PC-9 (cell line): ENCODE data around the gene SRSF6. TPM values are rescaled to one million over a fixed set of nuclear protein-coding genes. Genes with fewer than 3 reads are reported as not detected.
"Not testable (repeated sequence)": the region's sequence is repeated elsewhere in the genome, so short reads cannot be mapped to it uniquely, and the experiment has no call there.

ENCODE experiments used
- BruUV-seq: library from RNA; stranded (reverse); fragments of 400-500 nt; replicated peaks from 2 replicates; lab custom pipeline; 2021; lab: Mats Ljungman, UMichigan
- CTCF ChIA-PET: fragments of 300-600 bp; sonication (Branson Sonifier 250); formaldehyde crosslinking; loops from one replicate; lab custom pipeline; 2022; ENCODE audit warnings: antibody characterized with exemption; lab: Charles Lee
- POLR2A ChIA-PET: fragments of 300-600 bp; sonication (Branson Sonifier 250); formaldehyde crosslinking; loops from one replicate; lab custom pipeline; 2022; ENCODE audit warnings: antibody characterized with exemption; ENCODE audit not compliant: unreplicated experiment; lab: Charles Lee
- DNase-seq, 2 experiments: peaks; one replicate each; pipeline versions ENCODE4 v3.0.0 to v3.0.0-alpha.2; 2015 to 2022; ENCODE audit warnings: mixed read lengths in 1 of 2
- H2AFZ ChIP-seq: fragments of 200-600 bp; sonication (generic); 2 replicates; pipeline ENCODE4 v1.8.1; 2017; ENCODE audit warnings: antibody characterized with exemption
- H3F3A ChIP-seq: fragments of 200-600 bp; sonication (generic); 2 replicates; pipeline ENCODE4 v1.8.1; 2017; ENCODE audit warnings: antibody characterized with exemption, mild to moderate bottlenecking, low read depth; ENCODE audit not compliant: insufficient read depth
- H3K27ac ChIP-seq: fragments of 200-600 bp; sonication (generic); 2 replicates; pipeline ENCODE4 v1.6.1; 2016; ENCODE audit warnings: mixed run types
- H3K27me3 ChIP-seq: fragments of 200-600 bp; sonication (generic); 2 replicates; pipeline ENCODE4 v1.6.1; 2016; ENCODE audit warnings: low read depth, mixed run types; ENCODE audit not compliant: insufficient read depth
- H3K36me3 ChIP-seq: fragments of 200-600 bp; sonication (generic); 2 replicates; pipeline ENCODE4 v1.6.1; 2016; ENCODE audit warnings: low read depth, mixed run types
- H3K4me1 ChIP-seq: fragments of 200-600 bp; sonication (generic); replicated peaks from 2 replicates; pipeline ENCODE4 v1.6.1; 2016; ENCODE audit warnings: mixed run types; ENCODE audit not compliant: insufficient read depth
- H3K4me2 ChIP-seq: fragments of 200-600 bp; sonication (generic); 2 replicates; pipeline ENCODE4 v1.6.1; 2017; ENCODE audit warnings: mixed run types
- H3K4me3 ChIP-seq: fragments of 200-600 bp; sonication (generic); 2 replicates; pipeline ENCODE4 v1.6.1; 2016; ENCODE audit warnings: mixed run types
- H3K79me2 ChIP-seq: fragments of 200-600 bp; sonication (generic); 2 replicates; pipeline ENCODE4 v1.6.1; 2017; ENCODE audit warnings: low read depth, mixed run types
- H3K9me2 ChIP-seq: fragments of 200-600 bp; sonication (generic); 2 replicates; pipeline ENCODE4 v1.8.1; 2017; ENCODE audit warnings: mild to moderate bottlenecking; ENCODE audit not compliant: insufficient read depth
- H3K9me3 ChIP-seq: fragments of 200-600 bp; sonication (generic); 2 replicates; pipeline ENCODE4 v1.8.1; 2016; ENCODE audit warnings: low read depth; ENCODE audit not compliant: insufficient read depth
- H4K20me1 ChIP-seq: fragments of 200-600 bp; sonication (generic); 2 replicates; pipeline ENCODE4 v1.8.1; 2017; ENCODE audit not compliant: insufficient read depth
- EZH2 ChIP-seq: fragments of 200-600 bp; sonication (generic); IDR thresholded peaks from 2 replicates; pipeline ENCODE4 v1.8.0; 2017; ENCODE audit warnings: antibody characterized with exemption, low read depth
- intact Hi-C: fragments of 100-400 bp; cut with micrococcal nuclease; formaldehyde crosslinking; loops from one replicate; pipeline ENCODE4 v1.10.0; 2022; ENCODE audit not compliant: unreplicated experiment
- total RNA-seq: library from RNA; stranded (reverse); gene quantifications from 2 replicates; pipeline ENCODE4 v1.2.3, GENCODE V29; 2021
- TF ChIP-seq, protein P1 (sequence below): fragments of 200-600 bp; sonication (generic); conservative IDR thresholded peaks from 2 replicates; pipeline ENCODE4 v1.6.1; 2017; ENCODE audit warnings: mixed run types, antibody characterized with exemption, mild to moderate bottlenecking, moderate library complexity

The SRSF6 gene
- total RNA-seq, 1 experiment from 2014 or later, result 136 TPM

DNA sequence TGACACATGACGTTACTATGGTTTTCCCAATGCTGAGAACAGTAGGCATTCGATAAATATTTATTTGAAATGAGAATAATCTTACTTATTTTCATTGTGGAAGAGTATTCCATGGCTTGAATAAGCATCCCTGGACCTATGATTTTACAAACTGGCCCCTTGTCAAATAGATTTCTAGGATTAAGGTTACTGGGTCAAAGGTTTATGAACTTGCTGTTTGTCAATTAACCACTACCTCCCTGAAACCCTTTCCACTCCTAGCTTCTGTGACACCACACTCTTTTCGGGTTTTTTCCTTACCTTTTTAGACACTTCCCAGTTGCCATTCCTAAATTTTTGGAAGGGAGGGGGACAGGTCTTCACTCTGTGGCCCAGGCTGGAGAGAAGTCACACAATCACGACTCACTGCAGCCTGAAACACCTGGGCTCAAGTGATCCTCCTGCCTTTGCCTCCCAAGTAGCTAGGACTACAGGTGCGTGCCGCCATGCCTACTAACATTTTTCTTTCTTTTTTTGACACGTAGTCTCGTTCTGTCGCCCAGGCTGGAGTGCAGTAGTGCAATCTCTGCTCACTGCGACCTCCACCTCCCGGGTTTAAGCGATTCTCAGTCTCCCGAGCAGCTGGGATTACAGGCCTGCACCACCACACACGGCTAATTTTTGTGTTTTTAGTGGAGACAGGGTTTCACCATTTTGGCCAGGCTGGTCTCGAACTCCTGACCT, 5.1 kb upstream of the SRSF6 start:
- H3K4me2 ChIP-seq, result no peak overlapping the region
- TF ChIP-seq, protein P1, sequence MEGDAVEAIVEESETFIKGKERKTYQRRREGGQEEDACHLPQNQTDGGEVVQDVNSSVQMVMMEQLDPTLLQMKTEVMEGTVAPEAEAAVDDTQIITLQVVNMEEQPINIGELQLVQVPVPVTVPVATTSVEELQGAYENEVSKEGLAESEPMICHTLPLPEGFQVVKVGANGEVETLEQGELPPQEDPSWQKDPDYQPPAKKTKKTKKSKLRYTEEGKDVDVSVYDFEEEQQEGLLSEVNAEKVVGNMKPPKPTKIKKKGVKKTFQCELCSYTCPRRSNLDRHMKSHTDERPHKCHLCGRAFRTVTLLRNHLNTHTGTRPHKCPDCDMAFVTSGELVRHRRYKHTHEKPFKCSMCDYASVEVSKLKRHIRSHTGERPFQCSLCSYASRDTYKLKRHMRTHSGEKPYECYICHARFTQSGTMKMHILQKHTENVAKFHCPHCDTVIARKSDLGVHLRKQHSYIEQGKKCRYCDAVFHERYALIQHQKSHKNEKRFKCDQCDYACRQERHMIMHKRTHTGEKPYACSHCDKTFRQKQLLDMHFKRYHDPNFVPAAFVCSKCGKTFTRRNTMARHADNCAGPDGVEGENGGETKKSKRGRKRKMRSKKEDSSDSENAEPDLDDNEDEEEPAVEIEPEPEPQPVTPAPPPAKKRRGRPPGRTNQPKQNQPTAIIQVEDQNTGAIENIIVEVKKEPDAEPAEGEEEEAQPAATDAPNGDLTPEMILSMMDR, result no peak
- no peak for TF ChIP-seq EZH2
- no peaks in the 10 kb centered on the region for H3K9me3 ChIP-seq
- H3K79me2 ChIP-seq, result no peaks in the 10 kb centered on the region
- DNase-seq, result no peak
- H3K27ac ChIP-seq, result no peak overlapping the region
- BruUV-seq, result no TSS peak
- POLR2A ChIA-PET, result interaction anchor here (0.6 kb wide), 1 partner anchor 210 kb away, joined by 3 read pairs; no protein-coding TSS in a partner anchor
- no peaks in the 10 kb centered on the region for H3K9me2 ChIP-seq
- H3F3A ChIP-seq, result peaks cover 3% of the 10 kb centered on the region; the same call in 1 of the 2 replicates
- CTCF ChIA-PET, result no interaction called here
- H3K4me1 ChIP-seq, result 0 out of 2 replicates have a peak, but pooled peaks cover 4% of the 10 kb centered on the region
- H3K36me3 ChIP-seq, result no peaks in the 10 kb centered on the region
- H3K27me3 ChIP-seq, result peaks cover 12% of the 10 kb centered on the region
- no peaks in the 10 kb centered on the region for H4K20me1 ChIP-seq
- H2AFZ ChIP-seq, result no peak overlapping the region
- H3K4me3 ChIP-seq, result no peak overlapping the region
- intact Hi-C loops, result no loop called here

DNA sequence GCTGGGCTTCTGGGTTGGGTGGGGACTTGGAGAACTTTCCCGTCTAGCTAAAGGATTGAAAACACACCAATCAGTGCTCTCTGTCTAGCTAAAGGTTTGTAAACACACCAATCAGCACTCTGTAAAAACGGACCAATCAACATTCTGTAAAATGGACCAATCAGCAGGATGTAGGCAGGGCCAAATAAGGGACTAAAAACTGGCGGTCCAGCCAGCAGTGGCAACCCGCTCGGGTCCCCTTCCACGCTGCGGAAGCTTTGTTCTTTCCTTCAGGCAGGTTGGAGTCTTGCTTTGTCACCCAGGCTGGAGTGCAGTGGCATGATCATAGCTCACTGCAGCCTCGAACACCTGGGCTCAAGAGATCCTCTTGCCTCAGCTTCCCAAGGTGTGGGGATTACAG, 1.4 kb upstream of the SRSF6 start:
- Histone ChIP-seq H3K4me1 (peaks cover 14% of the 10 kb centered on the region), H3K36me3 (peaks cover 23% of the 10 kb centered on the region), H3F3A (peaks cover 24% of the 10 kb centered on the region), H3K79me2 (peaks cover 33% of the 10 kb centered on the region), H3K4me2 (peak overlapping the region; percentile 99), H3K4me3 (peak overlapping the region; percentile 100), H4K20me1 (peaks cover 24% of the 10 kb centered on the region)
- BruUV-seq, DNase-seq, H3K27me3 ChIP-seq, H2AFZ ChIP-seq, H3K9me3 ChIP-seq, H3K9me2 ChIP-seq, H3K27ac ChIP-seq, CTCF ChIA-PET, POLR2A ChIA-PET: not testable (repeated sequence)
- intact Hi-C loops, result loop anchor here (5.0 kb wide), 2 partner anchors 136 to 211 kb away; partner anchors contain the start of genes IFT52 and MYBL2

DNA sequence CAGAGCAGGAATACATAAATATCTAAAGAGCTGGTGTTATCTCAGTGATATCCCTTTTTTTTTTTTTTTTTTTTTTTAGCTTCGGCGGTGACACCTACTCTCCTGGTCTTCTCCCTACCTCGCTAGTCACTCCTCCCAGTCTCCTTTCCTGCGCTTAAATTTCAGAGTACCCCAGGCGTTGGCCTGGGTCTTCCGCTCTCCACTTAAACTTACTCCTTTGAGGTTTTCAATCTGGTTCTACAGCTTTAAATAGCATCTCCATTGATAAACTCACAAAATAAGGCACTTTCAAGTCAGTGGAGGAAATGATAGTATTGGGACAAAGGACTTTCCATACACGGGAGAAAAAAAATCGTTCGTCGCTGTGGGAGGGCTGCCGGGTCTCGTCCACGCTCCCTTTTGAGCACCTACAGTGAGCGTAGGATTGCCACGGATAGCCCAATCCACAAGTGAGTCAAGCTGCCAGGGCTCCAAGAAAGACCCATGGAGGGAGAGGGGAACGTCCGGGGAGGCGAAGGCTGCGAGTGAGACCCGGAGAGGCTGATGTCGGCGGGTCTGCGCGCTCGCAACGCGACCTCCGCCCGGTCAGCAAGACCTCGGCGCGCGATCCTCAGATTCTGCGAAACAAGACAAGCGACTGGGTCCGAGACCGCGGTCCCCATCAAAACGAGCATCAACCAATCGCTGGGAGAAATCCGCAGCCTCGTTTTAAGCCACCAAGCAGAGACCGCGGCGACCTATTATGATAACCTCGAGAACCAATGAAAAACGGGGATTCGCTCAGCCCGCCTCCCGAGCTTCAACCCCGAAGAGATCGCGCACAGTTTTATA, 672 bp upstream of the SRSF6 start:
- TF ChIP-seq EZH2, result no peak
- TF ChIP-seq, protein P1, result no peak
- H3K4me3 ChIP-seq, result peak overlapping the region; percentile 100
- peaks cover 32% of the 10 kb centered on the region for H4K20me1 ChIP-seq
- CTCF ChIA-PET, result interaction anchor here (1.5 kb wide), 1 partner anchor 8 kb away, joined by 4 read pairs; no protein-coding TSS in a partner anchor
- peak overlapping the region; percentile 99 for H3K27ac ChIP-seq
- H3K4me2 ChIP-seq, result peak overlapping the region; percentile 99
- intact Hi-C loops, result loop anchor here (1.0 to 5.0 kb wide), 3 partner anchors 57 to 210 kb away; partner anchors contain the start of genes IFT52 and MYBL2
- peak; percentile 80 to 86 for DNase-seq
- H3K9me3 ChIP-seq, result no peaks in the 10 kb centered on the region
- H3K4me1 ChIP-seq, result peaks cover 14% of the 10 kb centered on the region
- H3K9me2 ChIP-seq, result no peaks in the 10 kb centered on the region
- peaks cover 31% of the 10 kb centered on the region for H3K36me3 ChIP-seq
- peak overlapping the region; percentile 88 for H2AFZ ChIP-seq
- POLR2A ChIA-PET, result interaction anchor here (0.5 to 1.0 kb wide), 8 partner anchors 58 to 1236 kb away, joined by 3 to 10 read pairs (median 3); no protein-coding TSS in a partner anchor
- TSS peak; percentile 84 for BruUV-seq
- H3F3A ChIP-seq, result peaks cover 31% of the 10 kb centered on the region
- H3K27me3 ChIP-seq, result peaks cover 7% of the 10 kb centered on the region
- H3K79me2 ChIP-seq, result peaks cover 40% of the 10 kb centered on the region
